ENCODE data around the gene UROC1. TPM values are rescaled to one million over a fixed set of nuclear protein-coding genes. Genes with fewer than 3 reads are reported as not detected.

UROC1 gene
- polyA plus RNA-seq, 1 of the 3 experiments (the other 2 are of a cell fraction): not detected

GRCh38 chr3:126442856-126443242, 74.7 kb downstream of the UROC1 start:
- H4K20me1 ChIP-seq (ENCODE audit: insufficient read depth): no peaks in the 10 kb centered on the region
- no peak overlapping the region for H3K27ac ChIP-seq (ENCODE audit: low read depth in 2 of 2, low read length in 1 of 2)
- H3K9ac ChIP-seq: no peak overlapping the region
- ChIA-PET CTCF (interaction anchor here (1.1 to 1.4 kb wide), 3 partner anchors 21 to 53 kb away, joined by 3 to 4 read pairs (median 3); no protein-coding TSS in a partner anchor), POLR2A (no interaction called here)
- DNase-seq: no peak
- no peaks in the 10 kb centered on the region for H3K9me2 ChIP-seq
- H3K36me3 ChIP-seq (replicated peaks in 1 of 2; ENCODE audit: control insufficient read depth in 1 of 2, insufficient read depth in 2 of 2, low read length in 1 of 2): peaks cover 4 to 9% of the 10 kb centered on the region in 2 experiments
- no peak for TF ChIP-seq MXI1 (IDR thresholded peaks at IDR 0.05; ENCODE audit: low read depth, low read length)
- no peak for TF ChIP-seq USF2 (IDR thresholded peaks at IDR 0.05; ENCODE audit: borderline replicate concordance, low read depth, low read length)
- TF ChIP-seq EZH2phosphoT487 (IDR thresholded peaks at IDR 0.05; ENCODE audit: borderline replicate concordance, low read depth): no peak
- TF ChIP-seq GABPA (IDR thresholded peaks at IDR 0.05; ENCODE audit: low read depth): no peak
- no peak for TF ChIP-seq TEAD4 (IDR thresholded peaks at IDR 0.05; ENCODE audit: borderline replicate concordance, insufficient read depth)
- no peak for TF ChIP-seq YY1 (IDR thresholded peaks at IDR 0.05; ENCODE audit: low read depth)
- no peak for TF ChIP-seq TCF12 (IDR thresholded peaks at IDR 0.05)
- TF ChIP-seq FOXM1 (IDR thresholded peaks at IDR 0.05; ENCODE audit: low read depth): no peak
- TF ChIP-seq NRF1 (IDR thresholded peaks at IDR 0.05; ENCODE audit: low read depth, low read length): no peak
- TF ChIP-seq USF1 (IDR thresholded peaks at IDR 0.05; ENCODE audit: borderline replicate concordance, low read depth): no peak
- no peak overlapping the region for H3K4me2 ChIP-seq
- 100% methylated on average over 3 of the region's 3 CpGs for WGBS (ENCODE audit: low lambda C conversion rate)
- no peaks in the 10 kb centered on the region for H3K79me2 ChIP-seq (ENCODE audit: insufficient read depth)
- no peaks in the 10 kb centered on the region for H3K27me3 ChIP-seq (ENCODE audit: insufficient read depth)
- H3F3A ChIP-seq (replicated peaks; ENCODE audit: insufficient read depth): no peaks in the 10 kb centered on the region
- no peak overlapping the region for H3K4me3 ChIP-seq (ENCODE audit: low read depth in 2 of 2, low read length in 1 of 2)
- no peak overlapping the region for H2AFZ ChIP-seq (ENCODE audit: low read depth)
- H3K9me3 ChIP-seq: no peaks in the 10 kb centered on the region
- peaks cover 0 to 19% of the 10 kb centered on the region in 2 experiments; a peak in 1 of 4 replicates for H3K4me1 ChIP-seq (ENCODE audit: control insufficient read depth in 1 of 2, insufficient read depth in 2 of 2, low read depth in 1 of 2, low read length in 1 of 2)

- H3K36me3 ChIP-seq (replicated peaks in 1 of 2; ENCODE audit: control insufficient read depth in 1 of 2, insufficient read depth in 2 of 2, low read length in 1 of 2): peaks cover 4 to 15% of the 10 kb centered on the region in 2 experiments
- no peak overlapping the region for H3K4me2 ChIP-seq
- no peaks in the 10 kb centered on the region for H3F3A ChIP-seq (replicated peaks; ENCODE audit: insufficient read depth)
- no peak overlapping the region for H3K27ac ChIP-seq (ENCODE audit: low read depth in 2 of 2, low read length in 1 of 2)
- H3K4me3 ChIP-seq (ENCODE audit: low read depth in 2 of 2, low read length in 1 of 2): no peak overlapping the region
- no peaks in the 10 kb centered on the region for H3K9me2 ChIP-seq
- no peaks in the 10 kb centered on the region for H3K79me2 ChIP-seq (ENCODE audit: insufficient read depth)
- 95% methylated on average over 13 of the region's 13 CpGs for WGBS (ENCODE audit: low lambda C conversion rate)
- H3K4me1 ChIP-seq (ENCODE audit: control insufficient read depth in 1 of 2, insufficient read depth in 2 of 2, low read depth in 1 of 2, low read length in 1 of 2): peaks cover 0 to 19% of the 10 kb centered on the region in 2 experiments; a peak in 1 of 4 replicates
- no peak overlapping the region for H2AFZ ChIP-seq (ENCODE audit: low read depth)
- no peak for DNase-seq
- POLR2A ChIA-PET: no interaction called here
- no peaks in the 10 kb centered on the region for H3K9me3 ChIP-seq
- TF ChIP-seq SMC3 (IDR thresholded peaks at IDR 0.05; ENCODE audit: low read depth, low read length) (no peak), SIN3A (IDR thresholded peaks at IDR 0.05; ENCODE audit: borderline replicate concordance, low read depth, low read length) (no peak), MXI1 (IDR thresholded peaks at IDR 0.05; ENCODE audit: low read depth, low read length) (no peak), REST (IDR thresholded peaks at IDR 0.05; ENCODE audit: low read depth, low read length) (no peak), FOSL2 (IDR thresholded peaks at IDR 0.05; ENCODE audit: borderline replicate concordance, low read depth) (no peak), POLR2AphosphoS5 (IDR thresholded peaks at IDR 0.05; ENCODE audit: low read depth, low read length) (no peak), RAD21 (IDR thresholded peaks at IDR 0.05; ENCODE audit: low read length) (no peak), TEAD4 (IDR thresholded peaks at IDR 0.05; ENCODE audit: borderline replicate concordance, insufficient read depth) (no peak), IRF3 (IDR thresholded peaks at IDR 0.05; ENCODE audit: low read depth, low read length) (no peak), NRF1 (IDR thresholded peaks at IDR 0.05; ENCODE audit: low read depth, low read length) (no peak), CTCF (IDR thresholded peaks at IDR 0.05) (no peak)
- CTCF ChIA-PET: interaction anchor here (1.1 to 1.4 kb wide), 3 partner anchors 21 to 52 kb away, joined by 3 to 4 read pairs (median 3); no protein-coding TSS in a partner anchor
- no peaks in the 10 kb centered on the region for H3K27me3 ChIP-seq (ENCODE audit: insufficient read depth)
- H3K9ac ChIP-seq: no peak overlapping the region
- H4K20me1 ChIP-seq (ENCODE audit: insufficient read depth): no peaks in the 10 kb centered on the region
Measured at GRCh38 chr3:126442094-126442855, 75.3 kb downstream of the UROC1 start.
